ENCODE measurements around the gene DHRS7C.

DHRS7C gene

DNA sequence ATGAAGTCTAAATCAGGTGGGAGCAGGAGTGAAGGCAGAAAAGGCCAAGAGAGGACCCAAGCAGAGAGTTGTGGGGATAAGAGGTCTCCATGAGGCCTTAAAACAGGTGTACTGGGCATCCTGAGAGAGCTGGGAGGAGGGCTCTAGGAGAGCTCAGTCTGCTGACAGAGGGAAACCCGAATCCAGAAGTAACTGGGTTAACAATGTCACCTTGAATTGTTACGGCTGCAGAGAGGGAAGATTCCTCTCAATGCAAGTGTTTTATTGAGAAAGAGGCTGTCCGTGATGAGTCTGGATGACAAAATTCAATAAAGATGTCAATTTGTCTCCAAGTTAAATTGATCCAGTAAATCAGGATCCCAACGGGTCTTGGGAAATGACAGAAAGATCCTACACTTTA lies 8.3 kb downstream of the DHRS7C start:
- no peak overlapping the region for H3K4me3 ChIP-seq (replicated peaks in 1 of 2; ENCODE audit: low read depth in 2 of 2, low read length in 2 of 2)
- TF ChIP-seq CTCF (IDR thresholded peaks at IDR 0.05; ENCODE audit: low read depth, low read length): no peak
- DNase-seq (ENCODE audit: low read depth in 2 of 2): no peak

GRCh38 chr17:9780552-9780951 lies 10.8 kb downstream of the DHRS7C start:
- no peak for DNase-seq (ENCODE audit: low read depth in 2 of 2)
- H3K4me3 ChIP-seq (replicated peaks in 1 of 2; ENCODE audit: low read depth in 2 of 2, low read length in 2 of 2): no peak overlapping the region
- TF ChIP-seq CTCF (IDR thresholded peaks at IDR 0.05; ENCODE audit: low read depth, low read length): no peak

GRCh38 chr17:9776911-9777310 lies 14.5 kb downstream of the DHRS7C start:
- DNase-seq (ENCODE audit: low read depth in 2 of 2): no peak
- H3K4me3 ChIP-seq (replicated peaks in 1 of 2; ENCODE audit: low read depth in 2 of 2, low read length in 2 of 2): no peak overlapping the region
- TF ChIP-seq CTCF (IDR thresholded peaks at IDR 0.05; ENCODE audit: low read depth, low read length): no peak

DNA sequence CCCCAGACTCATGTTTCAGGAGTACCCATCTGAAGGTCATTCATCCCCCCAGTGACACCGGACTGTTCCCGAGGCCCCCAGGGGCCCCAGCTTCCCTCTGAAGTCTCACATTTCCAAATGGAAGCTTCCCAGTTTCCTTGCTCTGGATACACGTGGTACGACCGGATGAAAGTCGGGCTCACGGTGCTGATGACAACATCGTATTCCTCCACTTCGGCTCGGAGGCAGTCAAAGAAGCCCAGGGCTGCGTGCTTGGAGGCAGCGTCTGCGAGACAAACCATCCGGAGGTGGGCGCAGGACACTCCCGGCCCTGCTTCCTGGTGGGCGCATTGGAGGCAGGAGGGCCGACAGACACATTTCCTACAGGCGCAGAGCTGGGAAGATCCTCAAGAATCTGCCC lies 18.7 kb downstream of the DHRS7C start:
- TF ChIP-seq CTCF (IDR thresholded peaks at IDR 0.05; ENCODE audit: low read depth, low read length): no peak
- no peak overlapping the region for H3K4me3 ChIP-seq (replicated peaks in 1 of 2; ENCODE audit: low read depth in 2 of 2, low read length in 2 of 2)

DNA sequence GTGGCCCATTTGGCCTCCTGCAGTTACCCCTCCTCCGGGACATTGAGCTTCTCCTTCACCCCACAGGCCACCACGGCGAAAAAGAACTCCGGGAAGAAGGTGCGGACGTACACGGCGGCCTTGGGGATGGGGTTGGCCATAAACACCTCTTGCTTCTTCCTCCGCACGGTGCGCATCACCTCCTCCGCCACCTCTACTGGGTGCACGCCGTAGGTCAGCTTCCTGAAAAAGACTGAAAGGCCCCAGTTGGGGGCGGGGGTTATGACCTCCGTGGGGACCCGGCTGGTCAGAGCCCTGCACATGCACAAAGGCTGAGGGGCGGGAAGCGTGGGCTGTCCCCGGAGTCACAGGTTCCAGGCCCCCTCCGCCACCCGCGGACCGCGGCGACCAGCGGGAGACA lies 19.9 kb downstream of the DHRS7C start:
- no peak for DNase-seq (ENCODE audit: low read depth in 2 of 2)
- H3K4me3 ChIP-seq (replicated peaks in 1 of 2; ENCODE audit: low read depth in 2 of 2, low read length in 2 of 2): no peak overlapping the region
- no peak for TF ChIP-seq CTCF (IDR thresholded peaks at IDR 0.05; ENCODE audit: low read depth, low read length)

More for the DNA sequence above, 18.7 kb downstream of the DHRS7C start:
- no peak for DNase-seq (ENCODE audit: low read depth in 2 of 2)

- no peak for TF ChIP-seq CTCF (IDR thresholded peaks at IDR 0.05; ENCODE audit: low read depth, low read length)
- DNase-seq (ENCODE audit: low read depth in 2 of 2): no peak
- no peak overlapping the region for H3K4me3 ChIP-seq (replicated peaks in 1 of 2; ENCODE audit: low read depth in 2 of 2, low read length in 2 of 2)
These were observed 22.2 kb downstream of the DHRS7C start for GRCh38 chr17:9769036-9769695.

GRCh38 chr17:9768381-9768934 lies 22.9 kb downstream of the DHRS7C start:
- TF ChIP-seq CTCF (IDR thresholded peaks at IDR 0.05; ENCODE audit: low read depth, low read length): no peak
- no peak overlapping the region for H3K4me3 ChIP-seq (replicated peaks in 1 of 2; ENCODE audit: low read depth in 2 of 2, low read length in 2 of 2)
- DNase-seq (ENCODE audit: low read depth in 2 of 2): peak; percentile 45 to 52
